Suprapubic skin (tissue), 4 donors: ENCODE results near the gene PHF20. TPM values are rescaled to one million over a fixed set of nuclear protein-coding genes. Genes with fewer than 3 reads are reported as not detected.

Experiments
- DNase-seq, 2 donors: peaks; one replicate each; pipeline ENCODE4 v3.0.0-alpha.2; 2019; ENCODE audit warnings: low spot score in 2 of 2
- H3K27ac ChIP-seq: fragments of 200-600 bp; sonication (generic); one replicate; pipeline ENCODE4 v1.5.1; 2019
- H3K27me3 ChIP-seq: fragments of 200-600 bp; sonication (generic); one replicate; pipeline ENCODE4 v1.5.1; 2019
- H3K36me3 ChIP-seq: fragments of 200-600 bp; sonication (generic); one replicate; pipeline ENCODE4 v1.5.1; 2019
- H3K4me1 ChIP-seq: fragments of 200-600 bp; sonication (generic); one replicate; pipeline ENCODE4 v1.5.1; 2019
- H3K4me3 ChIP-seq: fragments of 200-600 bp; sonication (generic); one replicate; pipeline ENCODE4 v1.5.1; 2019; ENCODE audit warnings: mild to moderate bottlenecking
- H3K9me3 ChIP-seq: fragments of 200-600 bp; sonication (generic); one replicate; pipeline ENCODE4 v1.5.1; 2019
- EP300 ChIP-seq: sonication (generic); formaldehyde crosslinking; IDR thresholded peaks from one replicate; pipeline ENCODE4 v1.6.1; 2017; ENCODE audit warnings: antibody characterized with exemption
- POLR2A ChIP-seq, 2 donors: fragments of 450-650 bp; IDR thresholded peaks; one replicate each; pipeline ENCODE4 v1.6.1; 2017; ENCODE audit warnings: antibody characterized with exemption in 2 of 2, mild to moderate bottlenecking in 2 of 2, moderate library complexity in 2 of 2
- POLR2AphosphoS5 ChIP-seq, 3 donors: sonication (generic); formaldehyde crosslinking; IDR thresholded peaks; one replicate each; pipeline ENCODE4 v1.6.1; 2017; ENCODE audit warnings: antibody characterized with exemption in 3 of 3
- WGBS: methylation state at CpG from one replicate; pipeline ENCODE4 v1.1.5; 2018; 5-methylcytosine and 5-hydroxymethylcytosine counted together
- total RNA-seq, 4 donors: library from RNA; depleted of rRNA; stranded (reverse); fragments of >200 nt; gene quantifications; one replicate each; pipeline ENCODE4 v1.1.0, GENCODE V29; 2016
- TF ChIP-seq, protein P1 (sequence below), 2 donors: fragments of 200-600 bp in 1 of 2; fragments of 450-650 bp in 1 of 2; sonication (generic) in 1 of 2; IDR thresholded peaks; one replicate each; pipeline ENCODE4 v1.5.1; 2016 to 2019; ENCODE audit warnings: antibody characterized with exemption in 2 of 2, mild to moderate bottlenecking in 1 of 2, moderate library complexity in 1 of 2

PHF20 gene
- total RNA-seq, 4 donors from 2014 or later: 44.2 to 60.6 (median 47.3) TPM

DNA sequence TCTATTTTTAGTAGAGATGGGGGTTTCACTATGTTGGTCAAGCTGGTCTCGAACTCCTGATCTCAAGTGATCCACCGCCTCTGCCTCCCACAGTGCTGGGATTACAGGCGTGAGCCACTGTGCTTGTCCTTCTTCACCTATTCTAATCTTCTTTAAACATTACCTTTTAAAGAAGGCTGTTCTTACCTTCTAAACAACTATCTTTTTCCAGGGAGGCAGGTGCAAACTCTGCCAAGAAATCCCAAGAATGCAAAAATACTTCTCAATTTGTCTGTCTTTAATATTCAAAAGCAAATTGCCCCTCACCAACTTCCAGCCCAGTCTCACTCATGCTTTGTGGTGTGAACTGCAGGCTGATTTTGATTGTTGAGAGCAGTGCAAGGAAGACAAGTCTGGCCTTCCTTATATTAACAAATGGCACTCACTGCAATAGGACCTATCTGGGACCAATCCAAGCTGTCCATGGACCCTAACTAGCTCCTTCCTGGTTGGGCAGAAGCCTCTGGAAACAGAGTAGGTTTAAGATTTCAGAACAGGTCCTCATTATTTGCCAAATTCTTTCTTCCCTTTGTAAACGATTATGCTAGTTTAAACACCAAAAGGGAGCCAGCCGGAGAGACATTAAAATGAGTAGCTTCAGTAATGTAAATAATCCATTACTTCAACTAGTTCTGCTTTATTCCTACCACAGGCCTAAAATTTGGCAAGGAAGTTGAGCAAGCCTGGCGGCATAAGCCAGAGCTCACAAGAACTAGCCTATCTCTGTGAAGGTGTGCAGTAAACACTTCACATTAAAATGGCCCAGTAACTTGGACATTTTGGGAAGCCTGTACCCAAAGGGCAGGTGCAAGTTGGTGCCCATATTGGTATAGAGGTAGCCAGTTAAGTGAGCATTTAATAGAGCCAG is 180.9 kb downstream of the PHF20 start:
- Histone ChIP-seq H3K4me1 (peaks cover 33% of the 10 kb centered on the region), H3K27ac (peak overlapping the region; percentile 99), H3K9me3 (no peaks in the 10 kb centered on the region), H3K36me3 (peaks cover 5% of the 10 kb centered on the region), H3K27me3 (no peaks in the 10 kb centered on the region), H3K4me3 (peak overlapping the region; percentile 84)
- no peak for TF ChIP-seq POLR2AphosphoS5 (IDR thresholded peaks at IDR 0.05)
- no peak for TF ChIP-seq POLR2A (IDR thresholded peaks at IDR 0.05)
- TF ChIP-seq, protein P1, sequence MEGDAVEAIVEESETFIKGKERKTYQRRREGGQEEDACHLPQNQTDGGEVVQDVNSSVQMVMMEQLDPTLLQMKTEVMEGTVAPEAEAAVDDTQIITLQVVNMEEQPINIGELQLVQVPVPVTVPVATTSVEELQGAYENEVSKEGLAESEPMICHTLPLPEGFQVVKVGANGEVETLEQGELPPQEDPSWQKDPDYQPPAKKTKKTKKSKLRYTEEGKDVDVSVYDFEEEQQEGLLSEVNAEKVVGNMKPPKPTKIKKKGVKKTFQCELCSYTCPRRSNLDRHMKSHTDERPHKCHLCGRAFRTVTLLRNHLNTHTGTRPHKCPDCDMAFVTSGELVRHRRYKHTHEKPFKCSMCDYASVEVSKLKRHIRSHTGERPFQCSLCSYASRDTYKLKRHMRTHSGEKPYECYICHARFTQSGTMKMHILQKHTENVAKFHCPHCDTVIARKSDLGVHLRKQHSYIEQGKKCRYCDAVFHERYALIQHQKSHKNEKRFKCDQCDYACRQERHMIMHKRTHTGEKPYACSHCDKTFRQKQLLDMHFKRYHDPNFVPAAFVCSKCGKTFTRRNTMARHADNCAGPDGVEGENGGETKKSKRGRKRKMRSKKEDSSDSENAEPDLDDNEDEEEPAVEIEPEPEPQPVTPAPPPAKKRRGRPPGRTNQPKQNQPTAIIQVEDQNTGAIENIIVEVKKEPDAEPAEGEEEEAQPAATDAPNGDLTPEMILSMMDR (IDR thresholded peaks at IDR 0.05): no peak
- TF ChIP-seq EP300: no peak
- 54% methylated on average over 6 of the region's 6 CpGs for WGBS
- DNase-seq: no peak

DNA sequence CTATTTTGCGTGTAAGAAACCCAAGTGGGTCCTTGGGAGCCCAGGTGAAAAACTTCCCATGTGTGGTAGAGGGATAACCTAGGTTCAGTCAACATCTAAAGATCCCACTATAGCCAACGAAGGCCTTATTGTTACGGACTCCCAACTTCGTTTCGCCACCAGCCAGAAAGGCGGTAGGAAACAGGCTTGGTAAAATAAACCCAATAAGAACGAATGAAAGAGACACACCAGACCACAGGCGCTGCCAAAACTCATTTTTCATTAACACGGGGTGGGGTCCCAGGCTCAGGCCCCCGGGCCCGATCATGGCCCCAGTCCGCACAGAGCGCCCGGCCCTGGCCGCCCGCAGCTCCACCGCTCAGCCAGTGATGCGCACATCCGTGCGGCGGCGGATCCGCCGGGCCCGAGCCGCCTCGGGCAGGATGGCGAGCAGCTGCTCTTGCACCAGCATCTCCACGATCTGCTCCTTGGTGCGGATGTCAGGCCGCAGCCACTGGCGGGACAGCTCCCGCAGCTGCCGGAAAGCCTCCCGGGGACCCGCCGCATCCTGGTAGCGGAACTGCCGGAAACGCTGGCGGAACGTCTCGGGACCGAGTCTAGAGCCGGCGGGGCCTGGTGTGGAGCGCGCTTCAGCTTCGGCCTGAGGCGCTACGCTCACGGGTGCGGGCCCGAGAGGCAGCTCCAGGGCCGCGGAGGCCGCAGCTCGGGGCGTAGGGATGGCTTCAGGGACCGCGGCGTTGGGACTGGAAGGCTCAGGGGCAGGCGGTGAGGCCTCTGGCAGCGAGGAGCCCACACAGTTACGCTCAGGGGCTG is 181.8 kb downstream of the PHF20 start:
- peak; percentile 82 to 83 for DNase-seq
- Histone ChIP-seq H3K4me1 (peaks cover 33% of the 10 kb centered on the region), H3K36me3 (peaks cover 4% of the 10 kb centered on the region), H3K9me3 (no peaks in the 10 kb centered on the region), H3K27me3 (no peaks in the 10 kb centered on the region), H3K27ac (peak overlapping the region; percentile 99), H3K4me3 (peak overlapping the region; percentile 84)
- TF ChIP-seq, protein P1 (IDR thresholded peaks at IDR 0.05): no peak
- TF ChIP-seq POLR2A (IDR thresholded peaks at IDR 0.05) (no peak), EP300 (no peak), POLR2AphosphoS5 (IDR thresholded peaks at IDR 0.05) (no peak)
- 4% methylated on average over 9 of the region's 65 CpGs for WGBS

DNA sequence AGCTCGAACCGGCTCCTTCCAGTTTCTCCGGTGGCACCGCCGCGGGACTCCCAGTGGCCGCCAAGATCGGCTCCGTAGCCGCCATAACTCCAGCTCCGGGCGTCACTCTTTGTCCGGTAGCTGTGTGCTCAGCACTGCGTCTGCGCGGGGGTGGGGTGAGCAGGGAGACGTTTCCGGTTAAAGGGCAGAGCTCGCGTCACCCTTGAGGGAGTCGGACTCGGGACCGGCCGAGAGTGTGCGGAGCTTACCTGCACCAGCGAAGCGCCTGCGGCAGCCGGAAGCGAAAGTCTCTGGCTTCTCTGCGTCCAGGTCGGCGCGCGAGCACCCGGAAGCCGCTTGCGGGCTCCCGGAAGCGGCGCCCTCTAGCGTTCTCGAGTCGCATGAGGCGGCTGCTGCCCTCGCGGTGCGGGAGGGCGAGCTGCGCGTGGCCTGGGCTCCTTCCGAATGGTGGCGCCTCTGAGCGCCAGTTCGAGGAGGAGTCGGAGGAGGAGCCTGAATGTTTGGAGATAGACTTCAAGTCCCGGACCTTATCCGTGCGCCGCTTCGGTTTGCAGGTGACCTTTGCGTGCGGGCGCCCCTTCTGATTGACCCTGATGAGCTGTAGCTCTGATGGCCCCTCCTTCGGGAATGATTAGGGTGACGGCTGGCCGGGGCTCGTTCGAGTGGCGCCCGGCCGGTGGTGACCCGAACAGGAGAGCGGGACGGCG is 182.5 kb downstream of the PHF20 start, which contains the start of gene SCAND1:
Gene SCAND1, minus strand, starts transcription at position 303 of the 707 bp plus-strand sequence. Its CDS starts 218 bp downstream, at position 85.
- WGBS: 0% methylated on average over 39 of the region's 76 CpGs
- TF ChIP-seq EP300 (no peak), POLR2A (IDR thresholded peaks at IDR 0.05) (peak; percentile 60 to 71), POLR2AphosphoS5 (IDR thresholded peaks at IDR 0.05) (peak; percentile 3 to 87 (median 44))
- TF ChIP-seq, protein P1 (IDR thresholded peaks at IDR 0.05): peak; percentile 87 to 99
- peak within 1 kb of the TSS; percentile 99 for H3K27ac ChIP-seq
- DNase-seq: peak; percentile 96 to 97
- H3K27me3 ChIP-seq: no peaks in the 10 kb centered on the region
- H3K4me3 ChIP-seq: peak within 1 kb of the TSS; percentile 84
- peaks cover 33% of the 10 kb centered on the region for H3K4me1 ChIP-seq
- H3K9me3 ChIP-seq: no peaks in the 10 kb centered on the region
- H3K36me3 ChIP-seq: no peaks in the 10 kb centered on the region

DNA sequence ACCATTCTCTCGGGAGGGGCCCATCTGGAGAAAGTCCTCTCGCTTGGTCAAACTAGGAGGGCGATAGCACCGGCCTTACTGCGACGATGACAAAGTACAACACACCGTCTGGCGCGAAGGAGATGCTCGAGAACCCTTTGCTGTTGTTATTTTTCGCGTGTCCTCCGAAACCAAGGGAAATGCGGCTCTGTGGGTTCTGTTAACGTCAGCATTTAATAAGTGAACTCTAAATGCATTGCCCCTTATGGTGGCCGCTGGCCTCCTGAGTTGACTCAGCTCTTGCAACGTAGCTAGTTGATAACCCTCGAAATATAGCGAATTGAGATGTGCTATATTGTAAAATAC is 183.1 kb downstream of the PHF20 start:
- TF ChIP-seq POLR2AphosphoS5 (IDR thresholded peaks at IDR 0.05) (no peak), EP300 (no peak), POLR2A (IDR thresholded peaks at IDR 0.05) (no peak)
- TF ChIP-seq, protein P1 (IDR thresholded peaks at IDR 0.05): no peak
- Histone ChIP-seq H3K4me1 (peaks cover 33% of the 10 kb centered on the region), H3K27ac (peak overlapping the region; percentile 99), H3K36me3 (no peaks in the 10 kb centered on the region), H3K4me3 (peak overlapping the region; percentile 84), H3K9me3 (no peaks in the 10 kb centered on the region), H3K27me3 (no peaks in the 10 kb centered on the region)
- no peak for DNase-seq
- 2% methylated on average over 19 of the region's 19 CpGs for WGBS
